GM18526 (cell line): Measurements from ENCODE around the gene NR2F2.

ENCODE experiments used
- POLR2A ChIP-seq: IDR thresholded peaks from 3 replicates; pipeline ENCODE4 v1.6.1; 2011; ENCODE audit not compliant: insufficient read length; ENCODE audit errors: extremely low read depth

The NR2F2 gene

GRCh38 chr15:96336108-96336595 lies 5.7 kb downstream of the NR2F2 start:
- no peak for TF ChIP-seq POLR2A

GRCh38 chr15:96336596-96337364 lies 6.3 kb downstream of the NR2F2 start:
- TF ChIP-seq POLR2A: no peak

GRCh38 chr15:96337365-96338023 lies 7.0 kb downstream of the NR2F2 start:
- no peak for TF ChIP-seq POLR2A

GRCh38 chr15:96338074-96338765 lies 7.7 kb downstream of the NR2F2 start:
- no peak for TF ChIP-seq POLR2A

- TF ChIP-seq POLR2A: no peak
Measured at GRCh38 chr15:96338766-96339618, 8.5 kb downstream of the NR2F2 start.

GRCh38 chr15:96339619-96340347 lies 9.3 kb downstream of the NR2F2 start:
- no peak for TF ChIP-seq POLR2A

- TF ChIP-seq POLR2A: no peak
Measured at GRCh38 chr15:96340348-96340597, 9.8 kb downstream of the NR2F2 start.

GRCh38 chr15:96340598-96341512 lies 10.4 kb downstream of the NR2F2 start:
- TF ChIP-seq POLR2A: no peak

- TF ChIP-seq POLR2A: no peak
Measured at GRCh38 chr15:96341513-96342405, 11.3 kb downstream of the NR2F2 start.

GRCh38 chr15:96342406-96343112 lies 12.1 kb downstream of the NR2F2 start:
- TF ChIP-seq POLR2A: no peak

- no peak for TF ChIP-seq POLR2A
Measured at GRCh38 chr15:96343113-96344059, 12.9 kb downstream of the NR2F2 start.
